ENCODE measurements around the gene PPARGC1A.

- TF ChIP-seq CTCF (IDR thresholded peaks at IDR 0.05 in 2 of 3, conservative IDR thresholded peaks at IDR 0.05 in 1 of 3; ENCODE audit: control insufficient read depth in 2 of 3, extremely low read depth in 1 of 3, insufficient read depth in 1 of 3, low read depth in 3 of 3, low read length in 3 of 3) (no peak), ZNF592 (IDR thresholded peaks at IDR 0.05) (no peak), YBX1 (IDR thresholded peaks at IDR 0.05) (no peak), SUZ12 (IDR thresholded peaks at IDR 0.05; ENCODE audit: unreplicated experiment) (no peak), REST (IDR thresholded peaks at IDR 0.05; ENCODE audit: low read depth, low read length) (no peak), ZZZ3 (IDR thresholded peaks at IDR 0.05; ENCODE audit: control insufficient read depth, insufficient read length, low read depth) (no peak)
Observed at GRCh38 chr4:23814587-23814986, 75.3 kb downstream of the PPARGC1A start.
